ENCODE measurements around the gene RBM27. TPM values are rescaled to one million over a fixed set of nuclear protein-coding genes. Genes with fewer than 3 reads are reported as not detected.

Gene RBM27
- polyA plus RNA-seq, 1 of the 3 experiments (the other 2 are of a cell fraction) = 8.2 TPM

- DNase-seq = no peak
- Histone ChIP-seq H3K9me3 (no peaks in the 10 kb centered on the region), H3K36me3 (replicated peaks in 1 of 2; ENCODE audit: control insufficient read depth in 1 of 2, insufficient read depth in 2 of 2, low read length in 1 of 2) (peaks cover 37 to 63% of the 10 kb centered on the region in 2 experiments), H3K9ac (no peak overlapping the region), H3K27me3 (ENCODE audit: insufficient read depth) (no peaks in the 10 kb centered on the region), H3K27ac (ENCODE audit: low read depth in 2 of 2, low read length in 1 of 2) (no peak overlapping the region), H3K79me2 (ENCODE audit: insufficient read depth) (peaks cover 40% of the 10 kb centered on the region), H3K4me3 (ENCODE audit: low read depth in 2 of 2, low read length in 1 of 2) (no peak overlapping the region), H3K4me2 (no peak overlapping the region), H4K20me1 (ENCODE audit: insufficient read depth) (no peaks in the 10 kb centered on the region), H3K4me1 (ENCODE audit: control insufficient read depth in 1 of 2, insufficient read depth in 2 of 2, low read depth in 1 of 2, low read length in 1 of 2) (no peaks in the 10 kb centered on the region; a peak in 1 of 4 replicates), H3F3A (replicated peaks; ENCODE audit: insufficient read depth) (peaks cover 6% of the 10 kb centered on the region), H3K9me2 (no peaks in the 10 kb centered on the region), H2AFZ (ENCODE audit: low read depth) (no peak overlapping the region)
- TF ChIP-seq FOXJ3 (CRISPR knock-in tag; IDR thresholded peaks at IDR 0.05) = no peak
- TF ChIP-seq TCF12 (IDR thresholded peaks at IDR 0.05) = no peak
- TF ChIP-seq FOXM1 (IDR thresholded peaks at IDR 0.05; ENCODE audit: low read depth) = no peak
- TF ChIP-seq NRF1 (IDR thresholded peaks at IDR 0.05; ENCODE audit: low read depth, low read length) = no peak
- TF ChIP-seq FOSL2 (IDR thresholded peaks at IDR 0.05; ENCODE audit: borderline replicate concordance, low read depth) = no peak
- TF ChIP-seq TEAD4 (IDR thresholded peaks at IDR 0.05; ENCODE audit: borderline replicate concordance, insufficient read depth) = no peak
- no peak for TF ChIP-seq YY1 (IDR thresholded peaks at IDR 0.05; ENCODE audit: low read depth)
- TF ChIP-seq POLR2AphosphoS5 (IDR thresholded peaks at IDR 0.05; ENCODE audit: low read depth, low read length) = no peak
- no peak for TF ChIP-seq EZH2phosphoT487 (IDR thresholded peaks at IDR 0.05; ENCODE audit: borderline replicate concordance, low read depth)
- no peak for TF ChIP-seq RFX5 (IDR thresholded peaks at IDR 0.05; ENCODE audit: low read length)
- ChIA-PET POLR2A (no interaction called here), CTCF (no interaction called here)
These were observed 25.8 kb downstream of the RBM27 start for GRCh38 chr5:146229222-146229621.

GRCh38 chr5:146232223-146232622, 28.8 kb downstream of the RBM27 start:
- Histone ChIP-seq H4K20me1 (ENCODE audit: insufficient read depth) (no peaks in the 10 kb centered on the region), H3K9ac (no peak overlapping the region), H3K27me3 (ENCODE audit: insufficient read depth) (no peaks in the 10 kb centered on the region), H3K4me1 (ENCODE audit: control insufficient read depth in 1 of 2, insufficient read depth in 2 of 2, low read depth in 1 of 2, low read length in 1 of 2) (no peaks in the 10 kb centered on the region; a peak in 1 of 4 replicates), H3K36me3 (replicated peaks in 1 of 2; ENCODE audit: control insufficient read depth in 1 of 2, insufficient read depth in 2 of 2, low read length in 1 of 2) (peaks cover 39 to 67% of the 10 kb centered on the region in 2 experiments), H3K9me3 (no peaks in the 10 kb centered on the region), H2AFZ (ENCODE audit: low read depth) (no peak overlapping the region), H3K9me2 (no peaks in the 10 kb centered on the region), H3K4me2 (no peak overlapping the region), H3K79me2 (ENCODE audit: insufficient read depth) (peaks cover 27% of the 10 kb centered on the region), H3K27ac (ENCODE audit: low read depth in 2 of 2, low read length in 1 of 2) (no peak overlapping the region), H3F3A (replicated peaks; ENCODE audit: insufficient read depth) (peaks cover 3% of the 10 kb centered on the region), H3K4me3 (ENCODE audit: low read depth in 2 of 2, low read length in 1 of 2) (no peak overlapping the region)
- WGBS (ENCODE audit: low lambda C conversion rate) = 92% methylated on average over 6 of the region's 6 CpGs
- POLR2A ChIA-PET = no interaction called here
- CTCF ChIA-PET = no interaction called here
- TF ChIP-seq FOSL2 (IDR thresholded peaks at IDR 0.05; ENCODE audit: borderline replicate concordance, low read depth) (no peak), RCOR1 (IDR thresholded peaks at IDR 0.05; ENCODE audit: low read length) (no peak), RAD21 (IDR thresholded peaks at IDR 0.05; ENCODE audit: low read length) (no peak)
- DNase-seq = no peak

- Histone ChIP-seq H3K79me2 (ENCODE audit: insufficient read depth) (peaks cover 19% of the 10 kb centered on the region), H3K36me3 (replicated peaks in 1 of 2; ENCODE audit: control insufficient read depth in 1 of 2, insufficient read depth in 2 of 2, low read length in 1 of 2) (peaks cover 39 to 73% of the 10 kb centered on the region in 2 experiments), H3K4me1 (ENCODE audit: control insufficient read depth in 1 of 2, insufficient read depth in 2 of 2, low read depth in 1 of 2, low read length in 1 of 2) (no peaks in the 10 kb centered on the region), H3K27me3 (ENCODE audit: insufficient read depth) (no peaks in the 10 kb centered on the region), H3K4me3 (ENCODE audit: low read depth in 2 of 2, low read length in 1 of 2) (no peak overlapping the region), H3K9ac (no peak overlapping the region), H3F3A (replicated peaks; ENCODE audit: insufficient read depth) (peaks cover 3% of the 10 kb centered on the region), H4K20me1 (ENCODE audit: insufficient read depth) (no peaks in the 10 kb centered on the region), H3K27ac (ENCODE audit: low read depth in 2 of 2, low read length in 1 of 2) (no peak overlapping the region), H3K9me3 (no peaks in the 10 kb centered on the region), H3K9me2 (no peaks in the 10 kb centered on the region), H2AFZ (ENCODE audit: low read depth) (no peak overlapping the region), H3K4me2 (no peak overlapping the region)
- no peak for DNase-seq
- no peak for TF ChIP-seq RXRA (IDR thresholded peaks at IDR 0.05; ENCODE audit: borderline replicate concordance, low read depth)
- TF ChIP-seq REST (IDR thresholded peaks at IDR 0.05; ENCODE audit: low read depth, low read length) = no peak
- TF ChIP-seq CTCF (IDR thresholded peaks at IDR 0.05) = no peak
- no peak for TF ChIP-seq SIN3A (IDR thresholded peaks at IDR 0.05; ENCODE audit: borderline replicate concordance, low read depth, low read length)
- no peak for TF ChIP-seq GATA2 (CRISPR knock-in tag; IDR thresholded peaks at IDR 0.05)
- TF ChIP-seq CHD2 (IDR thresholded peaks at IDR 0.05; ENCODE audit: low read length, partially characterized antibody) = no peak
- no peak for TF ChIP-seq MXI1 (IDR thresholded peaks at IDR 0.05; ENCODE audit: low read depth, low read length)
- TF ChIP-seq GABPA (IDR thresholded peaks at IDR 0.05; ENCODE audit: low read depth) = no peak
- CTCF ChIA-PET = no interaction called here
- WGBS (ENCODE audit: low lambda C conversion rate) = 84% methylated on average over 5 of the region's 5 CpGs
- POLR2A ChIA-PET = no interaction called here
These were observed 30.0 kb downstream of the RBM27 start for GRCh38 chr5:146233441-146233840.
